Measurements from ENCODE around the gene ZNF594. TPM values are rescaled to one million over a fixed set of nuclear protein-coding genes. Genes with fewer than 3 reads are reported as not detected.

The ZNF594 gene
- total RNA-seq, 4 donors from 2014 or later: 10.2 to 23.9 (median 18.5) TPM

GRCh38 chr17:5203178-5203907 lies 11.7 kb upstream of the ZNF594 start:
- no peak for DNase-seq
- Histone ChIP-seq H3K27me3 (no peaks in the 10 kb centered on the region), H3K4me1 (no peaks in the 10 kb centered on the region), H3K36me3 (no peaks in the 10 kb centered on the region), H3K4me3 (no peak overlapping the region), H3K27ac (no peak overlapping the region), H3K9me3 (no peaks in the 10 kb centered on the region)
- TF ChIP-seq CTCF (IDR thresholded peaks at IDR 0.05) (no peak), POLR2A (IDR thresholded peaks at IDR 0.05) (no peak)

- Histone ChIP-seq H3K4me3 (no peak overlapping the region), H3K9me3 (no peaks in the 10 kb centered on the region), H3K27me3 (no peaks in the 10 kb centered on the region), H3K4me1 (no peaks in the 10 kb centered on the region), H3K27ac (no peak overlapping the region), H3K36me3 (no peaks in the 10 kb centered on the region)
- TF ChIP-seq POLR2A (IDR thresholded peaks at IDR 0.05) (no peak), CTCF (IDR thresholded peaks at IDR 0.05) (no peak)
- DNase-seq: no peak
Observed at GRCh38 chr17:5201011-5201410, 9.3 kb upstream of the ZNF594 start.

GRCh38 chr17:5200360-5200759 lies 8.7 kb upstream of the ZNF594 start:
- DNase-seq: no peak
- TF ChIP-seq POLR2A (IDR thresholded peaks at IDR 0.05): no peak
- no peaks in the 10 kb centered on the region for H3K27me3 ChIP-seq
- no peaks in the 10 kb centered on the region for H3K9me3 ChIP-seq
- H3K36me3 ChIP-seq: no peaks in the 10 kb centered on the region
- H3K4me3 ChIP-seq: no peak overlapping the region
- peak overlapping the region in 1 of 4 donors; percentile 38 for H3K27ac ChIP-seq
- no peaks in the 10 kb centered on the region for H3K4me1 ChIP-seq

- Histone ChIP-seq H3K4me3 (no peak overlapping the region), H3K36me3 (no peaks in the 10 kb centered on the region), H3K9me3 (no peaks in the 10 kb centered on the region), H3K27ac (peak overlapping the region in 1 of 4 donors; percentile 57), H3K4me1 (no peaks in the 10 kb centered on the region), H3K27me3 (no peaks in the 10 kb centered on the region)
- no peak for TF ChIP-seq POLR2A (IDR thresholded peaks at IDR 0.05)
- no peak for TF ChIP-seq CTCF (IDR thresholded peaks at IDR 0.05)
- peak in 1 of 3 donors; percentile 57 for DNase-seq
Observed at GRCh38 chr17:5198472-5198871, 6.8 kb upstream of the ZNF594 start.

- DNase-seq: no peak
- Histone ChIP-seq H3K27me3 (no peaks in the 10 kb centered on the region), H3K4me1 (peaks cover 0 to 8% (median 2%) of the 10 kb centered on the region in 4 donors), H3K36me3 (peaks cover 0 to 7% (median 0%) of the 10 kb centered on the region in 3 donors), H3K27ac (no peak overlapping the region), H3K4me3 (no peak overlapping the region), H3K9me3 (peaks cover 0 to 7% (median 0%) of the 10 kb centered on the region in 4 donors)
- no peak for TF ChIP-seq CTCF (IDR thresholded peaks at IDR 0.05)
- no peak for TF ChIP-seq POLR2A (IDR thresholded peaks at IDR 0.05)
Observed at GRCh38 chr17:5194346-5194745, 2.7 kb upstream of the ZNF594 start.

GRCh38 chr17:5184288-5184687 lies 7.4 kb downstream of the ZNF594 start:
- Histone ChIP-seq H3K27ac (no peak overlapping the region), H3K4me3 (no peak overlapping the region), H3K27me3 (no peaks in the 10 kb centered on the region), H3K36me3 (peaks cover 0 to 18% (median 0%) of the 10 kb centered on the region in 3 donors), H3K9me3 (peaks cover 0 to 82% (median 44%) of the 10 kb centered on the region in 4 donors), H3K4me1 (no peaks in the 10 kb centered on the region)
- DNase-seq: no peak
- no peak for TF ChIP-seq POLR2A (IDR thresholded peaks at IDR 0.05)
- no peak for TF ChIP-seq CTCF (IDR thresholded peaks at IDR 0.05)
